SK-N-SH (cell line): ENCODE data around the gene GFY.

Experiments
- CTCF ChIP-seq: fragments of 200-600 bp; sonication (generic); IDR thresholded peaks from 2 replicates; pipeline ENCODE4 v1.6.1; 2017; ENCODE audit warnings: antibody characterized with exemption, mild to moderate bottlenecking, moderate library complexity
- ELF1 ChIP-seq: IDR thresholded peaks from 2 replicates; pipeline ENCODE4 v1.4.0; 2012
- EP300 ChIP-seq, 2 experiments: IDR thresholded peaks; 2 replicates each; pipeline versions ENCODE4 v1.4.0 to v1.6.1; 2012; ENCODE audit warnings: borderline replicate concordance in 1 of 2, low read depth in 1 of 2, low read length in 1 of 2
- FOXM1 ChIP-seq: IDR thresholded peaks from 2 replicates; pipeline ENCODE4 v1.4.0; 2012; ENCODE audit warnings: low read depth, mild to moderate bottlenecking
- MXI1 ChIP-seq: IDR thresholded peaks from 2 replicates; pipeline ENCODE4 v1.6.1; 2012; ENCODE audit warnings: mild to moderate bottlenecking, low read depth, low read length, improper control_type of control experiment
- PBX3 ChIP-seq: IDR thresholded peaks from 2 replicates; pipeline ENCODE4; 2012
- RAD21 ChIP-seq: IDR thresholded peaks from 2 replicates; pipeline ENCODE4 v1.6.1; 2012; ENCODE audit warnings: mild to moderate bottlenecking, low read length
- SIN3A ChIP-seq: IDR thresholded peaks from 2 replicates; pipeline ENCODE4 v1.6.1; 2012; ENCODE audit warnings: low read depth, mild to moderate bottlenecking, low read length, moderate library complexity, borderline replicate concordance
- YY1 ChIP-seq: IDR thresholded peaks from 2 replicates; pipeline ENCODE4 v1.4.0; 2012; ENCODE audit warnings: low read depth, mild to moderate bottlenecking
- ZBTB33 ChIP-seq: IDR thresholded peaks from 2 replicates; pipeline ENCODE4 v1.4.0; 2012; ENCODE audit warnings: low read depth, borderline replicate concordance

GRCh38 chr19:49468199-49468598 lies 43.0 kb downstream of the GFY start:
- TF ChIP-seq ZBTB33: no peak
- TF ChIP-seq FOXM1: no peak
- TF ChIP-seq PBX3: no peak
- no peak for TF ChIP-seq YY1
- TF ChIP-seq CTCF: no peak
- TF ChIP-seq EP300 (IDR thresholded peaks at IDR 0.05; ENCODE audit: borderline replicate concordance in 1 of 2, low read depth in 1 of 2, low read length in 1 of 2): no peak
- no peak for TF ChIP-seq MXI1
- TF ChIP-seq SIN3A: no peak
- TF ChIP-seq RAD21: no peak
- no peak for TF ChIP-seq ELF1
